ENCODE measurements around the gene AP2S1. TPM values are rescaled to one million over a fixed set of nuclear protein-coding genes. Genes with fewer than 3 reads are reported as not detected.
"Not testable (repeated sequence)": the region's sequence is repeated elsewhere in the genome, so short reads cannot be mapped to it uniquely, and the experiment has no call there.

Gene AP2S1
- total RNA-seq, 2 donors from 2014 or later = 32.2 to 49.1 TPM

- ATAC-seq (peak; percentile 89), DNase-seq (peak; percentile 98 to 99 (median 99))
- no peaks in the 10 kb centered on the region for H3K27me3 ChIP-seq
- H3K27ac ChIP-seq = peak overlapping the region; percentile 96 to 100 (median 98)
- H3K9me3 ChIP-seq = no peaks in the 10 kb centered on the region
- H3K4me1 ChIP-seq = peaks cover 59% of the 10 kb centered on the region
- peak in 1 of 7 experiments; percentile 12 for TF ChIP-seq CTCF (IDR thresholded peaks at IDR 0.05)
- peak; percentile 73 to 84 (median 83) for TF ChIP-seq POLR2A (IDR thresholded peaks at IDR 0.05)
- H3K4me3 ChIP-seq = peak overlapping the region; percentile 49 to 73
- 1% methylated on average over 88 of the region's 89 CpGs; no CpG with 5 or more reads in 1 of the 2 donors for WGBS, 2 donors
- intact Hi-C loops (cut with DNase I) = no loop called here
- no peaks in the 10 kb centered on the region for H3K36me3 ChIP-seq (replicated peaks in 1 of 2; ENCODE audit: insufficient read depth in 1 of 2, low read depth in 2 of 2)
Observed at GRCh38 chr19:46860125-46860845, 9.6 kb upstream of the AP2S1 start.

GRCh38 chr19:46859637-46860124 lies 9.0 kb upstream of the AP2S1 start:
- DNase-seq (peak; percentile 65 to 69 (median 67)), ATAC-seq (no peak)
- no peaks in the 10 kb centered on the region for H3K36me3 ChIP-seq (replicated peaks in 1 of 2; ENCODE audit: insufficient read depth in 1 of 2, low read depth in 2 of 2)
- 11 to 20% methylated on average over 14 to 18 of the region's 18 CpGs for WGBS, 2 donors
- peak overlapping the region in 3 of 4 donors; percentile 97 to 100 (median 99) for H3K27ac ChIP-seq
- no peaks in the 10 kb centered on the region for H3K9me3 ChIP-seq
- H3K27me3 ChIP-seq = no peaks in the 10 kb centered on the region
- H3K4me3 ChIP-seq = no peak overlapping the region
- intact Hi-C loops (cut with DNase I) = loop anchor here (5.0 kb wide), 1 partner anchor 133 kb away; no protein-coding TSS in a partner anchor
- no peak for TF ChIP-seq CTCF (IDR thresholded peaks at IDR 0.05)
- no peak for TF ChIP-seq POLR2A (IDR thresholded peaks at IDR 0.05)
- peaks cover 53% of the 10 kb centered on the region for H3K4me1 ChIP-seq

GRCh38 chr19:46856062-46857022 lies 5.7 kb upstream of the AP2S1 start:
- Histone ChIP-seq H3K4me1 (peaks cover 21% of the 10 kb centered on the region), H3K27ac (peak overlapping the region; percentile 77 to 89 (median 81)), H3K4me3 (no peak overlapping the region), H3K9me3 (no peaks in the 10 kb centered on the region), H3K36me3 (replicated peaks in 1 of 2; ENCODE audit: insufficient read depth in 1 of 2, low read depth in 2 of 2) (no peaks in the 10 kb centered on the region), H3K27me3 (no peaks in the 10 kb centered on the region)
- 5% methylated on average over 38 to 41 of the region's 41 CpGs for WGBS, 2 donors
- peak in 2 of 3 donors; percentile 27 to 46 for TF ChIP-seq POLR2A (IDR thresholded peaks at IDR 0.05)
- TF ChIP-seq CTCF (IDR thresholded peaks at IDR 0.05) = peak; percentile 51 to 92 (median 81)
- intact Hi-C loops (cut with DNase I) = loop anchor here (5.0 kb wide), 1 partner anchor 136 kb away; no protein-coding TSS in a partner anchor
- ATAC-seq (peak; percentile 68), DNase-seq (peak; percentile 95 to 98 (median 97))

GRCh38 chr19:46854698-46855097 lies 4.1 kb upstream of the AP2S1 start:
- H3K27ac ChIP-seq; ATAC-seq; H3K9me3 ChIP-seq; H3K27me3 ChIP-seq; H3K4me3 ChIP-seq; H3K36me3 ChIP-seq (replicated peaks in 1 of 2; ENCODE audit: insufficient read depth in 1 of 2, low read depth in 2 of 2): not testable (repeated sequence)
- DNase-seq = peak in 1 of 4 donors; percentile 1
- H3K4me1 ChIP-seq = peaks cover 22% of the 10 kb centered on the region
- 69 to 75% methylated on average over 13 of the region's 13 CpGs for WGBS, 2 donors
- intact Hi-C loops (cut with DNase I) = loop anchor here (5.0 kb wide), 1 partner anchor 138 kb away; no protein-coding TSS in a partner anchor

- DNase-seq = no peak
- no peak overlapping the region for H3K4me3 ChIP-seq
- TF ChIP-seq CTCF (IDR thresholded peaks at IDR 0.05) (no peak), POLR2A (IDR thresholded peaks at IDR 0.05) (no peak)
- H3K36me3 ChIP-seq (replicated peaks in 1 of 2; ENCODE audit: insufficient read depth in 1 of 2, low read depth in 2 of 2) = no peaks in the 10 kb centered on the region
- no peak overlapping the region for H3K27ac ChIP-seq
- H3K27me3 ChIP-seq = no peaks in the 10 kb centered on the region
- WGBS, 2 donors = 74 to 79% methylated on average over 1 of the region's 1 CpG
- no peak for ATAC-seq
- intact Hi-C loops (cut with DNase I) = no loop called here
- peaks cover 25% of the 10 kb centered on the region for H3K4me1 ChIP-seq
- H3K9me3 ChIP-seq = no peaks in the 10 kb centered on the region
Observed at GRCh38 chr19:46852830-46853229, 2.2 kb upstream of the AP2S1 start.

Measured in body of pancreas (tissue), 4 donors.